Stimulated activated CD8-positive, alpha-beta memory T cell treated with anti-CD3 and anti-CD28 coated beads, Interleukin-7, amount 100 ng/mL, for 24 hours (primary cell): ENCODE measurements around the gene OR5AU1.
A peak's percentile ranks its signal among the peaks of the same experiment; 100 is the strongest.

Experiments
- DNase-seq: peaks from one replicate; pipeline ENCODE4 v3.0.0-alpha.2; 2020; ENCODE audit warnings: low read depth

OR5AU1 gene

GRCh38 chr14:21155963-21156362, at the start of gene OR5AU1:
OR5AU1 (minus strand) TSS chr14:21156063; CDS start chr14:21155872, 191 bp downstream.
- no peak for DNase-seq

- no peak for DNase-seq
Measured at GRCh38 chr14:21205026-21205677, 49.3 kb upstream of the OR5AU1 start.

- DNase-seq: no peak
Measured at GRCh38 chr14:21204167-21205025, 48.5 kb upstream of the OR5AU1 start.

GRCh38 chr14:21203470-21204166, 47.8 kb upstream of the OR5AU1 start:
- no peak for DNase-seq

- no peak for DNase-seq
Measured at GRCh38 chr14:21202463-21203358, 46.8 kb upstream of the OR5AU1 start.

GRCh38 chr14:21201732-21202462, 46.0 kb upstream of the OR5AU1 start:
- DNase-seq: no peak

GRCh38 chr14:21200752-21201461, 45.0 kb upstream of the OR5AU1 start:
- DNase-seq: no peak

- DNase-seq: no peak
Measured at GRCh38 chr14:21199611-21200560, 44.0 kb upstream of the OR5AU1 start.

GRCh38 chr14:21197418-21198205, 41.7 kb upstream of the OR5AU1 start:
- DNase-seq: no peak

GRCh38 chr14:21194597-21194996, 38.7 kb upstream of the OR5AU1 start:
- no peak for DNase-seq

GRCh38 chr14:21192875-21193535, 37.1 kb upstream of the OR5AU1 start:
- no peak for DNase-seq

- DNase-seq: no peak
Measured at GRCh38 chr14:21192447-21192822, 36.6 kb upstream of the OR5AU1 start.

- peak; percentile 23 for DNase-seq
Measured at GRCh38 chr14:21191809-21192446, 36.1 kb upstream of the OR5AU1 start.

- DNase-seq: no peak
Measured at GRCh38 chr14:21191261-21191808, 35.5 kb upstream of the OR5AU1 start.

GRCh38 chr14:21185491-21185890, 29.6 kb upstream of the OR5AU1 start:
- DNase-seq: no peak

- DNase-seq: no peak
Measured at GRCh38 chr14:21184254-21184653, 28.4 kb upstream of the OR5AU1 start.

GRCh38 chr14:21182166-21182565, 26.3 kb upstream of the OR5AU1 start:
- DNase-seq: no peak
